Suppressor macrophage treated with lipopolysaccharide for 4 hours (primary cell): ENCODE results near the gene GAB2.
A peak's percentile ranks its signal among the peaks of the same experiment; 100 is the strongest.
"Not testable (repeated sequence)": the region's sequence is repeated elsewhere in the genome, so short reads cannot be mapped to it uniquely, and the experiment has no call there.

Experiments
- DNase-seq: peaks from one replicate; pipeline ENCODE4 v3.0.0-alpha.2; 2020

Gene GAB2, protein sequence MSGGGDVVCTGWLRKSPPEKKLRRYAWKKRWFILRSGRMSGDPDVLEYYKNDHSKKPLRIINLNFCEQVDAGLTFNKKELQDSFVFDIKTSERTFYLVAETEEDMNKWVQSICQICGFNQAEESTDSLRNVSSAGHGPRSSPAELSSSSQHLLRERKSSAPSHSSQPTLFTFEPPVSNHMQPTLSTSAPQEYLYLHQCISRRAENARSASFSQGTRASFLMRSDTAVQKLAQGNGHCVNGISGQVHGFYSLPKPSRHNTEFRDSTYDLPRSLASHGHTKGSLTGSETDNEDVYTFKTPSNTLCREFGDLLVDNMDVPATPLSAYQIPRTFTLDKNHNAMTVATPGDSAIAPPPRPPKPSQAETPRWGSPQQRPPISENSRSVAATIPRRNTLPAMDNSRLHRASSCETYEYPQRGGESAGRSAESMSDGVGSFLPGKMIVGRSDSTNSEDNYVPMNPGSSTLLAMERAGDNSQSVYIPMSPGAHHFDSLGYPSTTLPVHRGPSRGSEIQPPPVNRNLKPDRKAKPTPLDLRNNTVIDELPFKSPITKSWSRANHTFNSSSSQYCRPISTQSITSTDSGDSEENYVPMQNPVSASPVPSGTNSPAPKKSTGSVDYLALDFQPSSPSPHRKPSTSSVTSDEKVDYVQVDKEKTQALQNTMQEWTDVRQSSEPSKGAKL

DNA sequence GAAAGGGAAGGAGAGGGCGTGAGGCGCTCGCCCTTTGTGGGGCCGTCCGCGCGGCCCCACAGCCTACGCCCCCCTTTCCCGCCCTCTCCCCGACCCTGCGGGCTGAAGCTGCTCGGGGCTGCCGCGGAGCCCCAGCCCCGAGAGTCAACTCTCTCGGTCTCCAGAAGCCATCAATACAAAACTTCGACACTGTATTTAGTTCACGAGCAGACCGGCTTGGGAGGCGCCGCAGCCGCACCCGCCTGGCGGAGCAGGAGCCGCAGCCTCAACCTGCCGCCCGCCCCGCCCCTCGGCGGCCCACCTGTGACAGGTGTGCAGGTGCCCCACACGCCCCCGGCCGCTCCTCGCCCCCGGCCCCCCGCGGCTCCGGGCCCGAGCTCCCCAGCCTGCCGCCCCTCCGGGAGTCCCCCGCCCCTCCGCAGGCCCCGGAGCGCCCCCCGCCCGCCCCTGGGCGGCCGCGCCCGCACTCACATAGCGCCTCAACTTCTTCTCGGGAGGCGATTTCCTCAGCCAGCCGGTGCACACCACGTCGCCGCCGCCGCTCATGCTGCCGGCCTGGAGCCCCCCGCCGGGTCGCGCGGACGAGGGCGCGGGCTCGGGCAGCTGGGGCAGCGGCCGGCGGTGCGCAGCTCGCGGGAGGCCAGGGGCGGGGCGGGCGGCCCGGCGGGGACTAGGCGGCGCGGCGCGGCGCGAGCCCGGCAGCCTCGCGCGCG is at the start of gene GAB2:
TSS of gene GAB2 (minus strand) at position 646 of the 713 bp plus-strand sequence. CDS start at position 546, 100 bp downstream.
- no peak for DNase-seq

DNA sequence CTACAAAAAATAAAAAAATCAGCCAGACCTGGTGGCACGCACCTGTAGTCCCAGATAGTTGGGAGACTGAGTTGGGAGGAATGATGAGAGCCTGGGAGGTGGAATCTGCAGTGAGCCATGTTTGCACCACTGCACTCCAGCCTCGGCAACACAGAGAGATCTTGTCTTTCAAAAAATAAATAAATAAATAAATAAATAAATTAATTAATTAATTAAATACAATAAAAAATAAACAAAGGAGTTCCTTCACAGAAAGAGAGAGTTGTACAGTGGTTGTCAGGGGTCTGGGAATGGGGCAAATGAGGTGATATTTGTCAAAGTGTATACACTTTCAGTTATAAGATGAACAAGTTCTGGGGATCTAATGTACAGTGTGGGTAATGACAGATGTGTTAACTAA is 49.8 kb upstream of the GAB2 start:
- DNase-seq: no peak

DNA sequence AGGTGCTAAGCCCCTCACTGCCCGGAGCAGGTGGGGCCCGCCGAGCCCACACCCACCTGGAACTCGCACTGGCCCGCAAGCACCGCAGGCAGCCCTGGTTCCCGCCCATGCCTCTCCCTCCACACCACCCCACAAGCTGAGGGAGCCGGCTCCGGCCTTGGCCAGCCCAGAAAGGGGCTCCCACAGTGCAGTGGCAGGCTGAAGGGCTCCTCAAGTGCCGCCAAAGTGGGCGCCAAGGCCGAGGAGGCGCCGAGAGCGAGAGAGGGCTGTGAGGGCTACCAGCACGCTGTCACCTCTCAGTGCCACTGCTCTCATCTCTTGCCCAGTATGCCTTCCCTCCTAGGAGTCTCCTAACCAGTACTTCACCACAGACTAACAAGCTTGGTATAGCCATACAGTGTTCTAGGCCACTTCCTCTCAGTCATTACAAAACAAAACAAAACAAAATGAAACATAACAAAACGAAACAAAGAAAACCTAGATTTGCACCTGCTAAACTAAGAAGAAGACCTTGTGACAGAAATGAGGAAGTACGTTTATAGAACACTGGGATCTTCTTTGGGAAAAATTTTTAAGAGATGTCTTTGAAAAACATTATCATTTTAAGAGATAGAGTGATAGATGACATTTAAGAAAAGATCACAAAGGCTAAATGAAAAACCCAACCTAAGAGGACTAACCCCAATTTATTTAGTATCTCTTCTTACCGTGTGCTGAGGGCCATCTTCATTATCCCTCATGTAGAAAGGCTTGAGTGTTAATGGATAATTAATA is 47.7 kb upstream of the GAB2 start:
- peak; percentile 16 for DNase-seq

DNA sequence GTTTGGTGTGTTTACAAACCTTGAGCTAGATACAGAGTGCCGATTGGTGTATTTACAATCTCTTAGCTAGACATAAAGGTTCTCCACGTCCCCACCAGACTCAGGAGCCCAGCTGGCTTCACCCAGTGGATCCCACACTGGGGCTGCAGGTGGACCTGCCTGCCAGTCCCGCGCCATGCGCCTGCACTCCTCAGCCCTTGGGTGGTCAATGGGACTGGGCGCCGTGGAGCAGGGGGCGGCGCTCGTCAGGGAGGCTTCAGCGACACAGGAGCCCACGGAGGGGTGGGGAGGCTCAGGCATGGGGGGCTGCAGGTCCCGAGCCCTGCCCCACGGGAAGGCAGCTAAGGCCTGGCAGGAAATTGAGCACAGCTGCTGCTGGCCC is 47.2 kb upstream of the GAB2 start:
- not testable (repeated sequence) for DNase-seq

DNA sequence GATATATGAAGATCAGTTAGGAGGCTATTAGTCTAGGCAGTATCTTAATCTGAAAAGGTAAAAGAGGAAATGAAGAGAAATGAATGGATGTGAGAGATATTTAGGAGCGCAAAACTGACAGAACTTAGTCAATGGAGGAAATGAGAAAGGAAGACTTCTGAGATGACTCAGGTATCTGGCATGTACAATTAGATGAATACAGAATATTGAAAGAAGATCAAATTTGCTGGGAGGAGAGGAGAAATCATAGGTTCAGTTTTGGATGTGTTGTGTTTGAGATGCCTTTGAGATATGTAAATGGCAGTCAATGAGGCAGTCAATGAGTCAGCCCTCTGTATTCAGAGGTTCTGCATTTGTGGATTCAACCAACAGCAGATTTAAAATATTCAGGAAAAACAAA is 42.9 kb upstream of the GAB2 start:
- no peak for DNase-seq

DNA sequence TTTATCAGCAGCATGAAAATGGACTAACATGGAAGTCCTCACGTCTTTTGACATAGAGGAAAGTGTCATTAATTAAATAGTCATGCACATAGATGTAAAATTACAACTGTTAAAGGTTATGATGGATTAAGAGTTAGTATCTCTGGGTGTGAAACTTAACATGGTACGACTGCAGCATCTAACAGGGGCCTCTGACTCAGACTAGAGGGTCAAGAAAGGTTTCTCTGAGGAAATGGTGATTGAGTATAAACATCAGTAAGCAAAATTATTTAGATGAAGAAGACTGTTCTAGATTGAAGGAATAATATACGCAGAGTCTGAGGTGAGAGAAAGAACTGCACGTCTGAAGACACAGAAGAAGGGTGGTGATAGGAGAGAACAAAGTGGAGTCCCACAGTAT is 42.1 kb upstream of the GAB2 start:
- DNase-seq: no peak

DNA sequence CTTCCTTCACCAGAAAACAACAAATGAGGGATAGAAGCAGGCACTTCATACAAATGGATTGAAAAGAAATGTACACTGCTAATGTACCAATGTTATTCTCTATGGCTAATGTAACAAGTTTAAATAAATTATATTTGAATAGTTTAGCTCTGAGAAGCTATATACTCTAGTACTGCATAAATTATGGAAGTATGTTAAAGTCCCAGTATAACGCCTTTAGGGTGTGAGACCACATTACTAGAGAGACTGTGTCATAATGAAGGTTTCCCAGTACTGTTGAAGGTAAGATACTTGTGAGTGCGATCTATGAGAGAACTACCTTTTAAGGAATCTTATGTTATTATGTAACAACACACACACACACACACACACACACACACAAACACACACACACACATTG is 39.8 kb upstream of the GAB2 start:
- DNase-seq: no peak

DNA sequence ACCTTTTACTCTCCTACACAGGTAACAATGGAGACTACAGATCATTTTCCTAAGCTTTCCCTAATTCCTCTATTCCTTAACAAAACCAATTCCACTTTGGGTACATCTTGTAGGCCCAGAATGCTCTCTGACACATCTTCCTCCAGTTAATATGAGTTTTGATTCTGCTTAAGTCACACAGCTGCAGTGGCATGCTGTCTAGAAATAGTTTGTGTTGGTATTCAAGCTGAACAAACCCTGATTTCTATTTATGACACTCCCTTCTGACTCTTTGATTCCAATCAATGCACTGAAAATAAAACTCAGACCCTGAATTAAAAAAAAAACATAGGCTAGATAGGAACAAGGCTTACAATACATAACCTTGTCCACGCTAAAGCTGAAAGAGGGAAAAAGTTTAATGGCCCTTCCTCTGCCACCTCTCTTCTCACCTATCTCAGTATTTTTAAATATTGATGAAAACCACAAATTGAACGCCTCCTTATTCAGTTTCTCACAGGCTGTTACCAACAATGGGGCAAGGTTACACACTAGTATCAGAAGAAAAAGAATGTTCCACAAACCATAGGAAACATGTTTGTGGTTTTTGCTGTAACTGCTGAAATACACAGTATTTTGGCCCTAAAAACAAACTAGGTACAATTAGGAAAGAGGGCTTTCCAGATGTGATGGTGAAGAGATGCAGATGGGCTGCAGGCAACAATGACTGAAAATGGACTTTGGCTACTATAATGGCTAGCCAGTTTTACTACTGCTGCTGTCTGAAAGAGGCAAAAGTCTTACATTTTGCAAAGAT is 35.7 kb upstream of the GAB2 start:
- no peak for DNase-seq

DNA sequence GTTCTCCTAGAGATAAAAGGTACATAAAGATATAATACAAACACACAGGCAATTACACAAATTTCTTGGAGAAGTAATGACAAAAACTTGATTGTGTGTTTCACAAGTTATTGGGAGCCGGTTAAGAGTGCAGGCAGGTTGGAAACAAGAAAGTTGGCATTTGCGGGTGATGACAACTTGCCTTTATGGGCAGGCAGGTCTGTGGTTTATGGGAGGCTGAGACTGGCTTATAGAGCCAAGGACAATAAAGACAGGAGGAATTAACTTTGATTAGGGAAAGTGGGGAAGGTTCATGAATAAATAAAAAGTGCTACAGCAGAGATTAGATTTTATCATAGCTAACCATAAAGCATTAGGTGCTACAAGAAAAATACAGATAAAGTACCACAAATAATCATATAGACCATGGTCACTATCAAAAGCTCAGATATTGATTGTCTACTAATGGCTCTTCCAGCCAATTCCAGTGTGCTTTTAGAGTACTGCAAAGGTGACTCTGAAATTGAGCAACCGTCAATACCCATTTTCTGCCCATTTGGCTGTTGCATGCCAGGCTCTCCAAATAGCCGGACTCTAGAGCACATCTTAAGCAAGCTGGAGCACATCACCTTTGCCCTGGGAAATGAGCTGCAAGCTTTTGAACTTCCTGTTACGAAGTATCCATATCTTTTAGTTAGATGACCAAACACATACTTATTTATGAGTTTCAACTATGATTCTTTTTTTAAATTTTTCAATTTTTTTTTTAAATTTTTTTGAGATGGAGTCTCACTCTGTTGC is 33.9 kb upstream of the GAB2 start:
- DNase-seq: no peak

DNA sequence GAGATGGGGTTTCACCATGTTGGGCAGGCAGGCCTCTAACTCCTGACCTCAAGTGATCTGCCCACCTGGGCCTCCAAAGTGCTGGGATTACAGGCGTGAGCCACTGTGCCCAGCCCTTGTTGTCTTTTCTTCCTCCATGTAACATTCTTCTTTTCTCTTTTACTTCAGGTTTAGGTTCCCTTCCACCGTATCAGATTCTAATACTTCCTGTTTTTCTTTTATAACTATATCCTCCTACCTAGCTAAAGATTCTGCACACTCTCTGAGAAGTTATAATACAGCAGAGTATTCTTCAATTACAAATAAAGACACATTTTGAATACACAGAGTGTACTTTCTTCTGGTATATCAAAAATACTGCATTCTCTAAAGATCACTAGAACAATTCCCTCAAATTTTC is 33.2 kb upstream of the GAB2 start:
- DNase-seq: no peak

DNA sequence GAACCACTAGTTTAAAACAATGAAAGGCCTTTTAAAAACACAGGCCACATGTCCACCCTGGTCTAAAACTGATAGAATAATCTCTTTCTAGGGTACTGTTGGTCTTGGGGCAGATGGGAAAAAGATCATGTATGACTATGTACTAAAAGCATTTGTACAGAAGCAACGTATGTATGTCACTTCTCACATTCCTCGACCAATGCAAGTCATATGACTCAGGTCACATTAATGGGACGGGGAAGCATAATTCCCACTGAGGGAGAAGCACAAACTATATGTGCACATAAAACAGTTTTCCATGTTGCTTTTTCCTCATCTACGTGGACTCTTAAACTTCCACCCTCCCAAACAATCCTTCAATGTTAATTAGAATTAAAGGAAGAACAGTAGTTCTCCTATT is 32.2 kb upstream of the GAB2 start:
- no peak for DNase-seq

DNA sequence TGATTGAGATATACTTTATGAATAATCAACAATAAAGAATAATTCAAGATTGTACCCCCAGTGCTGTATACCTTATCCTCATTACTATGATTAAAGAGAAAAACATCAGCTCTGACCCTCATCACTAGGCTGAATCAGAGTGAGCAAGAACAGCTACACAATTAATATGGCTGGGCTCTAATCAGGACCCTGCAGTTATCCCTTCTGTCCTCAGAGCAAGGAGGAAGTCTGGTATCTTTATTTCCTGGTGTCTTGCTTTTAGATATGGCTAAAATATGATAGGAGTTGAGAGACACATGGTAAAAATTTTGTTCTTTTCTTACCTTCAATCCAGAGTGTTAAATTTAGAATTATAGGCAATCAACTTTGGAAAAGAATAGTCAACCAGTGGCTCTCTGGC is 28.6 kb upstream of the GAB2 start:
- DNase-seq: no peak

DNA sequence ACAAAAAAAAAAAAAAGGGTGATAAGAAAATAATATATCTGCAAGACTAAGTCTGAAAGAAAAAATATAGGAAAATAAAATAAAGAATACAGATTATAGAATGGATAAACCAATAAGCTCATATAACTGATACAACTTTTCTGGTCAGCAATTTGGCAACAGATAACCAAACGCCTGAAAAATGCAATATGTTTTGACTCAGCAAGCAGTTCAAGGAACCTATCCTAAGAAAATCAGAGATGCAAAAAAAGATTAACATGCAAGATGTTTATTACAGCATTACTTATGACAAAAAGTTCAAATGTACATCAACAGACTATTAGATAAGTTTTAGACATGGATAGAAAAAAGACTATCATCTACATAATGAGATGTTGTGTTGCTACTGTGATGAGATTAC is 27.1 kb upstream of the GAB2 start:
- DNase-seq: no peak

DNA sequence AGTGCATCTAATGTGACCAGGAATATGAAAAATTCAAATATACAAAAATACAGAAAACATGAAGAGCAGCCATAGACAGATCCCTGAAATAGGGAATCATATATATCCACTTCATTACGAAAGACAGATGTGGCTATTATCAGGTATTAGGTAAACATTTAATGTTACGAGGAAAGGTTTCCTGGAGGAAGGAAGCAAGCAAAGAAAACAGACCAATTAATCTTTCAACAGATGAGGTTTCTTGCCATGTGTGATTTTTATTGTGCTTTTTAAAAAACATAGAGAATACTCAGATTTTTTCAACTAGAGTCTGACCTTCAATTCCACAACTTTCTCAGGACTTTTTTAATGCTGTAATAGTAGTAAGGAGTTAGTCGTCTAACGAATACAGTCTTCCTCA is 24.3 kb upstream of the GAB2 start:
- DNase-seq: no peak

DNA sequence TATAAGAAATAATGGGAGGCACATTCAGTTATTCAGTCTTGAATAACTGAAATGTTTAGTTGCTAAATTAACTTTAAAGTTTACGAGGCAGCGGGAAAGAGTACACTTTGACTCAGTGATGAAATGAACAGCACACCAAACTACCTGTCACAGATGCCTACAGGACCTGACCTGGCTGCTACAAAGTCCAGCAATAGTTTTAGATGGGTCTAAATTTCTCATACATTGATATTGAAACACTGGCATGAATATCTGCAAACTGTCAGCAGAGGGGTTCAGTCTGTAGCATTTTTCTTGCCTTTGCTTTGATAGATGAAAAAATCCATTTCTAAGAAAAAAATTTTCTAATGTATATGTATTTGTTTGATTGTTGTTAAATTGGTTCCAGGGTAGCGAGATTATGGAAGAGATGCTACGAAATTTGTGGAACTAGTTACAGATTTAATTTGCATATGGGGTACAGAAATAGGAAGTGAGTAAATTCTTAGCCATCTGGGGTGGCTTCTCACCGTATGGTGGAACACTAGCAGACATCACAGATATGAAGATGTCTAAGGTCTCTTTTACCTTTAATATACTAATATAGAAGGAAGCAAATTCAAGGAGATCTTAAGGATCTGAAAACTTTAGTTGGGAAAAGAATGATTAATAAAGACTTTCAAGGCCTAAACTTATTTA is 20.8 kb upstream of the GAB2 start:
- peak; percentile 31 for DNase-seq

DNA sequence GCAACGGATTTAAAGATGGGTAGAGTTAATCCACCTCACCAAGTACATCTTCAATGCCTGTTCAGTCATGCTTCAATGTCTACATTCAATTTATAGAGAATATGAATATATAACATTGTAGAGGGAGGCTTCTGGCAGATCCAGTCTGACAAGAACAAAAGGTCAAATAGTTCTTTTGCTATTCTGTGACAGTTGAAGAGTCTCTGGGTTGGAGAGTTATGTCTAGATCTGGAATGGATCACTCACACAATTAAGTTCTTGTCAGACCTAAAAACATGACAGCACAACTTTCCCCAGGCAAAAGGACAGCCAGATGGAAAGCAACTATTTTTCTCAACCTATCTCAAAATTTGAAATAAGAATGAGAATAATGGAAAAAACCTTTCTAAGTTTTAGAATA is 15.3 kb upstream of the GAB2 start:
- DNase-seq: no peak

DNA sequence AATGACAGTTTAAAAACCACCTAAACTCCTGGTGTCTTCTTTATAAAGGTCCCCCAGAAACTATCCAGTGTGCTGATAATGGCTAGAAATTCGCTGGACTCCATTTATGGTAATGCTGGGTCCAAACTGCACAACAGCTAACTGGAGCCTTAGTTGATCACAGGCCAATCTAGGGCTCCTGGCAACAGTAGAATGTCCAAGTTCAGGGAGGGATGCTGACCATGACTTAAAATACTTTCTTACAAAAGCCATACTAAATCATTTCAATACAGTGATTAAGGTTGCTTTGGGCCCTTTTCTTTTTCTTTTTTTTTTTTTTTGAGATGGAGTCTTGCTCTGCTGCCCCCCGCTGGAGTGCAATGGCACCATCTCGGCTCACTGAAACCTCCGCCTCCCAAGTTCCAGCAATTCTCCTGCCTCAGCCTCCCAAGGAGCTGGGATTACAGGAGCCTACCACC is 14.5 kb upstream of the GAB2 start:
- peak; percentile 44 for DNase-seq

DNA sequence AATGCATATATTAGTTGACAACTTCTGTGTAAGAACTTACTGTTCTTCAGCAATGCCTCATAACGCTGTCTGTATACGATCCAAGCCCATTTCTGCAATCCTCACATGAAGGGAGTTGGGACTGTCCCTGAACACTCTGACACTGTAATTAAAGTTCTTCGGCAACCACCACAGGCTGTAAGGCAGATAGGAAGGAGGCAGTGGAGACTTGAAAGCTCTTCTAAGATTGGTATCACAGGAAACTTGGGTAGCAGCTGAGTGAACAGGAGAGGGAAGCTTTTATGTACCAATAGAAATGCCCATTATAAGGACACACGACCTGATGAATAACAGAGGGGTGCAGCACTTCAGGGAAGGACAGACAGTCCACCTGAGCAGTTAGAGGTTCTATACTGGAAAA is 12.0 kb upstream of the GAB2 start:
- DNase-seq: peak; percentile 70

DNA sequence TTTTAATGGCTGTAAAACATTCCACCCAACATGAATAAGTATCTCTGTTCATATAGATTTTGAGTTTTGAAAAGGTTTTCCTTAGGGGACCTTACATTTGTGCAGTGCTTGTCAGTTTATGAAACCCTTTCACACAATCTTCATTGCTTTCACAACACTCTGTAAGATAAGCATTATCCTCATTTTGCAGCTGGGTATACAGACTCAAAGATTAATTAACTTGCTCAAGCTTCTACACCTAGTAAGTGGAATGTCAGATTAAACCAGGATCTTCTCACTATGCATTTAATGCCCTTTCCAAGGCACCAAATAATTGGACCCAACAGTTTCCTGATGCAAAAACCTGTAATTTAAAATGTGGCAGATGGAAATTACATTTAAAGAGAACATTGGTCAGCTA is 11.6 kb upstream of the GAB2 start:
- no peak for DNase-seq

DNA sequence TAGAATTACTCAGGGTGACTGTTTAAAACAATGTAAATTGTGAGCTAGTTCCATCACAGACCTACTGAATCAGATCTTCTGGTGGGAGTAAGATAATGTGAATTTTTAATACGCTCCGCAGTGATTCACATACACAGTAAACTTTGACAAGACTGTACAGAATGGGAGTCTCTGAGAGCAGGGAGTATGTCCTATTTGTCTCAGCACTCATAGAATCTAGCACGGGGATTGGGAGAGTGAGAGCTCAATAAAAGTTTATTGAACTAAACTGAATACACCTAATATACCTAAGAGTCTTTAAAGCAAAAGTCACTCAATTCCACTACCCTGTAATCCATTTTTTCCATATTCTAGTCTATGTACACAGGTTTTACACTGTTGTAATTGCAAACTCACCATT is 11.2 kb upstream of the GAB2 start:
- no peak for DNase-seq

DNA sequence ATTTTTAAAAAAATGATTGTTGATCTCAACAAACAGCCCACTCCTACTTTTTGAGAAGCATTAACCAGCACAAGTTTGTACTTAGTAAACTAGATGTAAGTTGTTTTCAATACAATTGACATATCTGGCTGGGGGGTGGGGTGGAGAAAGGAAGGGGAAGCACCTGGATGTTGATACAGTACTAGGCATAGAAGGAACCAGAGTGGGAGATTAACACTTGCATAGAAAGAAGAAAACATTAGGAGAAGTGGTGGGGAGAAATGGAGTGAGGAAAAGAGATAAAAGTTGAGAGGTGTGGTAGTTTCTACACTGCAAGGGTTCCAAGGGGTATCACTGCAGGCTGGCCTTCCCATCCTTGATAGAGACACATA is 10.6 kb upstream of the GAB2 start:
- DNase-seq: no peak
